Measurements from ENCODE around the gene BMP8B.

DNA sequence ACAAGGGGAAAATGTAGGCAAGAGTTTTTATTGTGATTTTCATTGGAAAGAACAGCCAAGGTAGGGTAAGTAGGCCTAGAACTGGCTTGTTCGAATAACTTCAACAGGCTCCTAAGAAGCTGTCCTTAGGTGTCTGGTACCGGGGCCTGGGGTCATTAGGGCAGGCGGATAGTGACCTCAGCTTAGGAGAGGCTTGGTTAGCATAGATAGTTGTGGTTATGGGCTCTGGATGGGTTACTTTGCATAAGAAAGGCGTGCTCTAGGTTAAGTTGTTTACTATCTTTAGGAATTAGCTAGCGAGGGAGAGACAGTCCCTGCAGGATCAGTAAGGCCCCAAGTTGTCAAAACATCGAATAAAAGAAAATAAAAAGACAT is 76.7 kb downstream of the BMP8B start:
- TF ChIP-seq POLR2A (IDR thresholded peaks at IDR 0.05) (no peak), CTCF (IDR thresholded peaks at IDR 0.05) (no peak), POLR2AphosphoS5 (IDR thresholded peaks at IDR 0.05) (no peak)
